HepG2 (cell line): Measurements from ENCODE around the gene EMC9. TPM values are rescaled to one million over a fixed set of nuclear protein-coding genes. Genes with fewer than 3 reads are reported as not detected.
A peak's percentile ranks its signal among the peaks of the same experiment; 100 is the strongest.

Experiments used
- ELF1 ChIP-seq: sonication (generic); formaldehyde crosslinking; IDR thresholded peaks from 2 replicates; pipeline ENCODE4 v1.4.0; 2020; ENCODE audit warnings: missing genetic modification reagents
- PAX8 ChIP-seq: sonication (generic); formaldehyde crosslinking; IDR thresholded peaks from 2 replicates; pipeline ENCODE4 v1.8.0; 2022; ENCODE audit warnings: mild to moderate bottlenecking, missing genetic modification reagents, borderline replicate concordance
- SETDB1 ChIP-seq: sonication (generic); formaldehyde crosslinking; IDR thresholded peaks from 2 replicates; pipeline ENCODE4 v1.5.1; 2020; ENCODE audit warnings: missing genetic modification reagents, mild to moderate bottlenecking, borderline replicate concordance
- SRY ChIP-seq: sonication (generic); formaldehyde crosslinking; IDR thresholded peaks from 2 replicates; pipeline ENCODE4 v1.8.0; 2022; ENCODE audit warnings: mild to moderate bottlenecking, missing genetic modification reagents
- TBL1XR1 ChIP-seq: fragments of 150-350 bp; IDR thresholded peaks from 2 replicates; pipeline ENCODE4 v1.6.1; 2014; ENCODE audit warnings: borderline replicate concordance, low read length; ENCODE audit not compliant: partially characterized antibody
- ZNF510 ChIP-seq: sonication (generic); formaldehyde crosslinking; IDR thresholded peaks from 2 replicates; pipeline ENCODE4 v1.4.0; 2020; ENCODE audit warnings: low read depth, mild to moderate bottlenecking, missing genetic modification reagents
- ZNF768 ChIP-seq: sonication (generic); formaldehyde crosslinking; IDR thresholded peaks from 2 replicates; pipeline ENCODE4 v1.4.0; 2020; ENCODE audit warnings: missing genetic modification reagents
- polyA plus RNA-seq, 8 experiments: library from polyadenylated mRNA; depleted of rRNA in 3 of 8; stranded (reverse) in 7 of 8; unstranded in 1 of 8; fragments of >200 nt; fragmentation: Illumina TruSeq in 4 of 8; extraction: Trizol in 4 of 8; gene quantifications; 2 replicates each; pipeline versions ENCODE4 v1.2.1 to v1.2.3, GENCODE V29; 2011 to 2016; ENCODE audit warnings: low read depth in 4 of 8, missing spikeins in 1 of 8, mixed read lengths in 1 of 8; ENCODE audit not compliant: insufficient read depth in 1 of 8
- total RNA-seq, 5 experiments: library from RNA; depleted of rRNA; stranded (reverse); fragments of >200 nt; fragmentation: Illumina TruSeq; extraction: Trizol; gene quantifications; 2 replicates each; pipeline ENCODE4 v1.2.3, GENCODE V29; 2016; ENCODE audit warnings: low read depth in 1 of 5
- TF ChIP-seq, protein P1 (sequence below): sonication (generic); formaldehyde crosslinking; IDR thresholded peaks from 2 replicates; pipeline ENCODE4 v1.4.0; 2020; ENCODE audit warnings: missing genetic modification reagents, borderline replicate concordance
- TF ChIP-seq, protein P2 (sequence below), 2 experiments: fragments of 450-650 bp in 1 of 2; sonication (generic) in 1 of 2; formaldehyde crosslinking in 1 of 2; IDR thresholded peaks; 2 replicates each; pipeline versions ENCODE4 v1.6.1 to v1.8.0; 2016 to 2022; ENCODE audit warnings: antibody characterized with exemption in 1 of 2, mild to moderate bottlenecking in 1 of 2, missing genetic modification reagents in 1 of 2
- TF ChIP-seq, protein P3 (sequence below): sonication (generic); formaldehyde crosslinking; IDR thresholded peaks from 2 replicates; pipeline ENCODE4 v1.5.1; 2020; ENCODE audit warnings: mild to moderate bottlenecking, missing genetic modification reagents, borderline replicate concordance
- TF ChIP-seq, protein P4 (sequence below): sonication (generic); formaldehyde crosslinking; IDR thresholded peaks from 2 replicates; pipeline ENCODE4 v1.8.0; 2022; ENCODE audit warnings: mild to moderate bottlenecking, missing genetic modification reagents, borderline replicate concordance
- TF ChIP-seq, protein P5 (sequence below): sonication (generic); formaldehyde crosslinking; IDR thresholded peaks from 2 replicates; pipeline ENCODE4 v1.4.0; 2020; ENCODE audit warnings: missing genetic modification reagents
- TF ChIP-seq, protein P6 (sequence below): sonication (generic); formaldehyde crosslinking; IDR thresholded peaks from 2 replicates; pipeline ENCODE4 v1.4.0; 2020; ENCODE audit warnings: missing genetic modification reagents

The EMC9 gene
- total and polyA plus RNA-seq, 2 of the 13 experiments (the other 11 are each of a cell fraction or from before 2014, with no cell fraction given): 60.5 to 78.7 TPM

DNA sequence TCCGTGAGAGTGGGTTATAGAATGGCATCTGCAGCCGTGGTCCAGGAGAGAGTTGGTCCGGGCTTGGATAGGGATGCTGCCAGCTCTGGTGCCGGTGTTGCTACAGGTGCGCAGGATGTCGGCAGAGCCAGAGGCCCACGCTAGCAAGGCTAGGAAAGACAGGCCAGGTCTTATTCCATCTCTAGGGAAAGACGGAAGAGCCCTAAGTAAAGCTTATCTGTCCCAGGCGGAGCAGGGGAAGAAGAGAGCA is 5.9 kb downstream of the EMC9 start (continued):
- TF ChIP-seq, protein P1, sequence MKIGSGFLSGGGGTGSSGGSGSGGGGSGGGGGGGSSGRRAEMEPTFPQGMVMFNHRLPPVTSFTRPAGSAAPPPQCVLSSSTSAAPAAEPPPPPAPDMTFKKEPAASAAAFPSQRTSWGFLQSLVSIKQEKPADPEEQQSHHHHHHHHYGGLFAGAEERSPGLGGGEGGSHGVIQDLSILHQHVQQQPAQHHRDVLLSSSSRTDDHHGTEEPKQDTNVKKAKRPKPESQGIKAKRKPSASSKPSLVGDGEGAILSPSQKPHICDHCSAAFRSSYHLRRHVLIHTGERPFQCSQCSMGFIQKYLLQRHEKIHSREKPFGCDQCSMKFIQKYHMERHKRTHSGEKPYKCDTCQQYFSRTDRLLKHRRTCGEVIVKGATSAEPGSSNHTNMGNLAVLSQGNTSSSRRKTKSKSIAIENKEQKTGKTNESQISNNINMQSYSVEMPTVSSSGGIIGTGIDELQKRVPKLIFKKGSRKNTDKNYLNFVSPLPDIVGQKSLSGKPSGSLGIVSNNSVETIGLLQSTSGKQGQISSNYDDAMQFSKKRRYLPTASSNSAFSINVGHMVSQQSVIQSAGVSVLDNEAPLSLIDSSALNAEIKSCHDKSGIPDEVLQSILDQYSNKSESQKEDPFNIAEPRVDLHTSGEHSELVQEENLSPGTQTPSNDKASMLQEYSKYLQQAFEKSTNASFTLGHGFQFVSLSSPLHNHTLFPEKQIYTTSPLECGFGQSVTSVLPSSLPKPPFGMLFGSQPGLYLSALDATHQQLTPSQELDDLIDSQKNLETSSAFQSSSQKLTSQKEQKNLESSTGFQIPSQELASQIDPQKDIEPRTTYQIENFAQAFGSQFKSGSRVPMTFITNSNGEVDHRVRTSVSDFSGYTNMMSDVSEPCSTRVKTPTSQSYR (CRISPR knock-in tag): no peak
- TF ChIP-seq, protein P2, sequence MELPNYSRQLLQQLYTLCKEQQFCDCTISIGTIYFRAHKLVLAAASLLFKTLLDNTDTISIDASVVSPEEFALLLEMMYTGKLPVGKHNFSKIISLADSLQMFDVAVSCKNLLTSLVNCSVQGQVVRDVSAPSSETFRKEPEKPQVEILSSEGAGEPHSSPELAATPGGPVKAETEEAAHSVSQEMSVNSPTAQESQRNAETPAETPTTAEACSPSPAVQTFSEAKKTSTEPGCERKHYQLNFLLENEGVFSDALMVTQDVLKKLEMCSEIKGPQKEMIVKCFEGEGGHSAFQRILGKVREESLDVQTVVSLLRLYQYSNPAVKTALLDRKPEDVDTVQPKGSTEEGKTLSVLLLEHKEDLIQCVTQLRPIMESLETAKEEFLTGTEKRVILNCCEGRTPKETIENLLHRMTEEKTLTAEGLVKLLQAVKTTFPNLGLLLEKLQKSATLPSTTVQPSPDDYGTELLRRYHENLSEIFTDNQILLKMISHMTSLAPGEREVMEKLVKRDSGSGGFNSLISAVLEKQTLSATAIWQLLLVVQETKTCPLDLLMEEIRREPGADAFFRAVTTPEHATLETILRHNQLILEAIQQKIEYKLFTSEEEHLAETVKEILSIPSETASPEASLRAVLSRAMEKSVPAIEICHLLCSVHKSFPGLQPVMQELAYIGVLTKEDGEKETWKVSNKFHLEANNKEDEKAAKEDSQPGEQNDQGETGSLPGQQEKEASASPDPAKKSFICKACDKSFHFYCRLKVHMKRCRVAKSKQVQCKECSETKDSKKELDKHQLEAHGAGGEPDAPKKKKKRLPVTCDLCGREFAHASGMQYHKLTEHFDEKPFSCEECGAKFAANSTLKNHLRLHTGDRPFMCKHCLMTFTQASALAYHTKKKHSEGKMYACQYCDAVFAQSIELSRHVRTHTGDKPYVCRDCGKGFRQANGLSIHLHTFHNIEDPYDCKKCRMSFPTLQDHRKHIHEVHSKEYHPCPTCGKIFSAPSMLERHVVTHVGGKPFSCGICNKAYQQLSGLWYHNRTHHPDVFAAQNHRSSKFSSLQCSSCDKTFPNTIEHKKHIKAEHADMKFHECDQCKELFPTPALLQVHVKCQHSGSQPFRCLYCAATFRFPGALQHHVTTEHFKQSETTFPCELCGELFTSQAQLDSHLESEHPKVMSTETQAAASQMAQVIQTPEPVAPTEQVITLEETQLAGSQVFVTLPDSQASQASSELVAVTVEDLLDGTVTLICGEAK (IDR thresholded peaks at IDR 0.05): no peak
- TF ChIP-seq, protein P2 (CRISPR knock-in tag; IDR thresholded peaks at IDR 0.05): no peak
- TF ChIP-seq, protein P3, sequence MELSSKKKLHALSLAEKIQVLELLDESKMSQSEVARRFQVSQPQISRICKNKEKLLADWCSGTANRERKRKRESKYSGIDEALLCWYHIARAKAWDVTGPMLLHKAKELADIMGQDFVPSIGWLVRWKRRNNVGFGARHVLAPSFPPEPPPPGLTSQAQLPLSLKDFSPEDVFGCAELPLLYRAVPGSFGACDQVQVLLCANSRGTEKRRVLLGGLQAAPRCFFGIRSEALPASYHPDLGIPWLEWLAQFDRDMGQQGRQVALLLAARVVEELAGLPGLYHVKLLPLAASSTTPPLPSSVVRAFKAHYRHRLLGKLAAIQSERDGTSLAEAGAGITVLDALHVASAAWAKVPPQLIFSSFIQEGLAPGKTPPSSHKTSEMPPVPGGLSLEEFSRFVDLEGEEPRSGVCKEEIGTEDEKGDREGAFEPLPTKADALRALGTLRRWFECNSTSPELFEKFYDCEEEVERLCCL (CRISPR knock-in tag): no peak
- TF ChIP-seq, protein P4, sequence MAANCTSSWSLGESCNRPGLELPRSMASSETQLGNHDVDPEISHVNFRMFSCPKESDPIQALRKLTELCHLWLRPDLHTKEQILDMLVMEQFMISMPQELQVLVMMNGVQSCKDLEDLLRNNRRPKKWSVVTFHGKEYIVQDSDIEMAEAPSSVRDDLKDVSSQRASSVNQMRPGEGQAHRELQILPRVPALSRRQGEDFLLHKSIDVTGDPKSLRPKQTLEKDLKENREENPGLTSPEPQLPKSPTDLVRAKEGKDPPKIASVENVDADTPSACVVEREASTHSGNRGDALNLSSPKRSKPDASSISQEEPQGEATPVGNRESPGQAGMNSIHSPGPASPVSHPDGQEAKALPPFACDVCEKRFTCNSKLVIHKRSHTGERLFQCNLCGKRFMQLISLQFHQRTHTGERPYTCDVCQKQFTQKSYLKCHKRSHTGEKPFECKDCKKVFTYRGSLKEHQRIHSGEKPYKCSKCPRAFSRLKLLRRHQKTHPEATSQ: no peak
- TF ChIP-seq PAX8: no peak
- no peak for TF ChIP-seq TBL1XR1
- TF ChIP-seq SRY: no peak
- TF ChIP-seq ELF1 (CRISPR knock-in tag): no peak
- TF ChIP-seq, protein P5, sequence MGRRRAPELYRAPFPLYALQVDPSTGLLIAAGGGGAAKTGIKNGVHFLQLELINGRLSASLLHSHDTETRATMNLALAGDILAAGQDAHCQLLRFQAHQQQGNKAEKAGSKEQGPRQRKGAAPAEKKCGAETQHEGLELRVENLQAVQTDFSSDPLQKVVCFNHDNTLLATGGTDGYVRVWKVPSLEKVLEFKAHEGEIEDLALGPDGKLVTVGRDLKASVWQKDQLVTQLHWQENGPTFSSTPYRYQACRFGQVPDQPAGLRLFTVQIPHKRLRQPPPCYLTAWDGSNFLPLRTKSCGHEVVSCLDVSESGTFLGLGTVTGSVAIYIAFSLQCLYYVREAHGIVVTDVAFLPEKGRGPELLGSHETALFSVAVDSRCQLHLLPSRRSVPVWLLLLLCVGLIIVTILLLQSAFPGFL (CRISPR knock-in tag): no peak
- 0 out of 2 replicates have a peak, but pooled peaks have one; percentile 29 for TF ChIP-seq ZNF510 (CRISPR knock-in tag)
- TF ChIP-seq ZNF768 (CRISPR knock-in tag): no peak
- TF ChIP-seq SETDB1 (CRISPR knock-in tag): no peak
- TF ChIP-seq, protein P6, sequence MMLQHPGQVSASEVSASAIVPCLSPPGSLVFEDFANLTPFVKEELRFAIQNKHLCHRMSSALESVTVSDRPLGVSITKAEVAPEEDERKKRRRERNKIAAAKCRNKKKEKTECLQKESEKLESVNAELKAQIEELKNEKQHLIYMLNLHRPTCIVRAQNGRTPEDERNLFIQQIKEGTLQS: no peak
